ENCODE results near the gene SH3BP1. TPM values are rescaled to one million over a fixed set of nuclear protein-coding genes. Genes with fewer than 3 reads are reported as not detected.

The SH3BP1 gene
- total RNA-seq, 1 experiment from 2014 or later = 39.4 TPM

GRCh38 chr22:37624017-37624365, 15.5 kb upstream of the SH3BP1 start:
- Mint-ChIP-seq H3K4me1 (peaks cover 3% of the 10 kb centered on the region), H3K36me3 (peaks cover 9% of the 10 kb centered on the region), H3K4me3 (no peak overlapping the region), H3K27ac (no peak overlapping the region), H3K27me3 (ENCODE audit: low read depth) (no peaks in the 10 kb centered on the region), H3K9me3 (no peaks in the 10 kb centered on the region)
- ChIA-PET CTCF (interaction anchor here (0.5 to 1.9 kb wide), 11 partner anchors 9 to 144 kb away, joined by 3 to 15 read pairs (median 4); partner anchors contain the start of genes GGA1 and PDXP), POLR2A (no interaction called here)
- no peak for TF ChIP-seq MYBL2 (CRISPR knock-in tag; IDR thresholded peaks at IDR 0.05)
- TF ChIP-seq, protein P1, sequence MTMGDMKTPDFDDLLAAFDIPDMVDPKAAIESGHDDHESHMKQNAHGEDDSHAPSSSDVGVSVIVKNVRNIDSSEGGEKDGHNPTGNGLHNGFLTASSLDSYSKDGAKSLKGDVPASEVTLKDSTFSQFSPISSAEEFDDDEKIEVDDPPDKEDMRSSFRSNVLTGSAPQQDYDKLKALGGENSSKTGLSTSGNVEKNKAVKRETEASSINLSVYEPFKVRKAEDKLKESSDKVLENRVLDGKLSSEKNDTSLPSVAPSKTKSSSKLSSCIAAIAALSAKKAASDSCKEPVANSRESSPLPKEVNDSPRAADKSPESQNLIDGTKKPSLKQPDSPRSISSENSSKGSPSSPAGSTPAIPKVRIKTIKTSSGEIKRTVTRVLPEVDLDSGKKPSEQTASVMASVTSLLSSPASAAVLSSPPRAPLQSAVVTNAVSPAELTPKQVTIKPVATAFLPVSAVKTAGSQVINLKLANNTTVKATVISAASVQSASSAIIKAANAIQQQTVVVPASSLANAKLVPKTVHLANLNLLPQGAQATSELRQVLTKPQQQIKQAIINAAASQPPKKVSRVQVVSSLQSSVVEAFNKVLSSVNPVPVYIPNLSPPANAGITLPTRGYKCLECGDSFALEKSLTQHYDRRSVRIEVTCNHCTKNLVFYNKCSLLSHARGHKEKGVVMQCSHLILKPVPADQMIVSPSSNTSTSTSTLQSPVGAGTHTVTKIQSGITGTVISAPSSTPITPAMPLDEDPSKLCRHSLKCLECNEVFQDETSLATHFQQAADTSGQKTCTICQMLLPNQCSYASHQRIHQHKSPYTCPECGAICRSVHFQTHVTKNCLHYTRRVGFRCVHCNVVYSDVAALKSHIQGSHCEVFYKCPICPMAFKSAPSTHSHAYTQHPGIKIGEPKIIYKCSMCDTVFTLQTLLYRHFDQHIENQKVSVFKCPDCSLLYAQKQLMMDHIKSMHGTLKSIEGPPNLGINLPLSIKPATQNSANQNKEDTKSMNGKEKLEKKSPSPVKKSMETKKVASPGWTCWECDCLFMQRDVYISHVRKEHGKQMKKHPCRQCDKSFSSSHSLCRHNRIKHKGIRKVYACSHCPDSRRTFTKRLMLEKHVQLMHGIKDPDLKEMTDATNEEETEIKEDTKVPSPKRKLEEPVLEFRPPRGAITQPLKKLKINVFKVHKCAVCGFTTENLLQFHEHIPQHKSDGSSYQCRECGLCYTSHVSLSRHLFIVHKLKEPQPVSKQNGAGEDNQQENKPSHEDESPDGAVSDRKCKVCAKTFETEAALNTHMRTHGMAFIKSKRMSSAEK (CRISPR knock-in tag; IDR thresholded peaks at IDR 0.05; ENCODE audit: borderline replicate concordance) = no peak
- TF ChIP-seq PREB (CRISPR knock-in tag; IDR thresholded peaks at IDR 0.05; ENCODE audit: borderline replicate concordance) = no peak
- no peak for TF ChIP-seq SOX15 (CRISPR knock-in tag; IDR thresholded peaks at IDR 0.05)
- TF ChIP-seq FOXP4 (CRISPR knock-in tag; IDR thresholded peaks at IDR 0.05) = no peak
- no peak for TF ChIP-seq CTCF (IDR thresholded peaks at IDR 0.05)
- no peak for TF ChIP-seq ATF3 (CRISPR knock-in tag; conservative IDR thresholded peaks at IDR 0.05)
- TF ChIP-seq ZNF263 (CRISPR knock-in tag; IDR thresholded peaks at IDR 0.05; ENCODE audit: low read depth) = no peak
- no peak for TF ChIP-seq NFATC4 (CRISPR knock-in tag; IDR thresholded peaks at IDR 0.05)
- no peak for TF ChIP-seq KAT7 (CRISPR knock-in tag; IDR thresholded peaks at IDR 0.05; ENCODE audit: borderline replicate concordance)
- TF ChIP-seq FOXK1 (CRISPR knock-in tag; IDR thresholded peaks at IDR 0.05) = no peak
- ATAC-seq (no peak), DNase-seq (ENCODE audit: low spot score) (no peak)

- no peak for ATAC-seq
- no peak overlapping the region for H3K4me3 Mint-ChIP-seq
- H3K36me3 Mint-ChIP-seq = peaks cover 6% of the 10 kb centered on the region
- no peak overlapping the region for H3K27ac Mint-ChIP-seq
- ChIA-PET POLR2A (no interaction called here), CTCF (interaction anchor here (1.5 to 11.4 kb wide), 6 partner anchors 9 to 19 kb away, joined by 3 to 152 read pairs (median 6); partner anchors contain the start of gene GGA1)
- TF ChIP-seq, protein P1 (CRISPR knock-in tag; IDR thresholded peaks at IDR 0.05; ENCODE audit: borderline replicate concordance) = no peak
- TF ChIP-seq ZNF671 (CRISPR knock-in tag; IDR thresholded peaks at IDR 0.05) (no peak), JUN (CRISPR knock-in tag; IDR thresholded peaks at IDR 0.05) (no peak), ZNF425 (CRISPR knock-in tag; conservative IDR thresholded peaks at IDR 0.05) (no peak), TCF7 (CRISPR knock-in tag; IDR thresholded peaks at IDR 0.05; ENCODE audit: low read depth) (no peak), TP53 (CRISPR knock-in tag; IDR thresholded peaks at IDR 0.05) (no peak)
- TF ChIP-seq, protein P2, sequence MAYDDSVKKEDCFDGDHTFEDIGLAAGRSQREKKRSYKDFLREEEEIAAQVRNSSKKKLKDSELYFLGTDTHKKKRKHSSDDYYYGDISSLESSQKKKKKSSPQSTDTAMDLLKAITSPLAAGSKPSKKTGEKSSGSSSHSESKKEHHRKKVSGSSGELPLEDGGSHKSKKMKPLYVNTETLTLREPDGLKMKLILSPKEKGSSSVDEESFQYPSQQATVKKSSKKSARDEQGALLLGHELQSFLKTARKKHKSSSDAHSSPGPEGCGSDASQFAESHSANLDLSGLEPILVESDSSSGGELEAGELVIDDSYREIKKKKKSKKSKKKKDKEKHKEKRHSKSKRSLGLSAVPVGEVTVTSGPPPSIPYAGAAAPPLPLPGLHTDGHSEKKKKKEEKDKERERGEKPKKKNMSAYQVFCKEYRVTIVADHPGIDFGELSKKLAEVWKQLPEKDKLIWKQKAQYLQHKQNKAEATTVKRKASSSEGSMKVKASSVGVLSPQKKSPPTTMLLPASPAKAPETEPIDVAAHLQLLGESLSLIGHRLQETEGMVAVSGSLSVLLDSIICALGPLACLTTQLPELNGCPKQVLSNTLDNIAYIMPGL (CRISPR knock-in tag; IDR thresholded peaks at IDR 0.05) = no peak
- DNase-seq (ENCODE audit: low spot score) = no peak
- no peaks in the 10 kb centered on the region for H3K9me3 Mint-ChIP-seq
- H3K27me3 Mint-ChIP-seq (ENCODE audit: low read depth) = no peaks in the 10 kb centered on the region
- peaks cover 3% of the 10 kb centered on the region for H3K4me1 Mint-ChIP-seq
Measured at GRCh38 chr22:37624876-37625275, 14.6 kb upstream of the SH3BP1 start.

Measured in WTC11 (cell line).